H1 (cell line): ENCODE data around the gene LRIG2. TPM values are rescaled to one million over a fixed set of nuclear protein-coding genes. Genes with fewer than 3 reads are reported as not detected.
A peak's percentile ranks its signal among the peaks of the same experiment; 100 is the strongest.
"Not testable (repeated sequence)": the region's sequence is repeated elsewhere in the genome, so short reads cannot be mapped to it uniquely, and the experiment has no call there.

ENCODE experiments used
- CTCF ChIA-PET: fragments of 300-600 bp; sonication (Branson Sonifier 250); formaldehyde crosslinking; loops from one replicate; lab custom pipeline; 2021; ENCODE audit not compliant: partially characterized antibody; lab: Charles Lee
- POLR2A ChIA-PET: fragments of 300-600 bp; sonication (Branson Sonifier 250); formaldehyde crosslinking; loops from one replicate; lab custom pipeline; 2021; ENCODE audit warnings: inconsistent platforms; ENCODE audit not compliant: partially characterized antibody; lab: Charles Lee
- DNase-seq, 2 experiments: peaks; one replicate each; pipeline versions ENCODE4 v3.0.0 to v3.0.0-alpha.2; 2010 to 2022; ENCODE audit warnings: low spot score in 2 of 2, low read depth in 1 of 2, mixed read lengths in 1 of 2
- FAIRE-seq: peaks from 2 replicates; lab custom pipeline; 2011; peaks lifted over from hg19 to GRCh38; lab: Jason Lieb, UNC
- H2AFZ ChIP-seq: 2 replicates; pipeline ENCODE4 v1.8.1; 2012; ENCODE audit warnings: low read length, inconsistent platforms
- H2AK5ac ChIP-seq: 2 replicates; pipeline ENCODE4 v1.6.1; 2013; ENCODE audit warnings: low read depth, low read length
- H2BK120ac ChIP-seq: replicated peaks from 2 replicates; pipeline ENCODE3; 2013; ENCODE audit warnings: low read depth, low read length, inconsistent platforms
- H2BK12ac ChIP-seq: 2 replicates; pipeline ENCODE4 v1.6.1; 2013; ENCODE audit warnings: low read depth, low read length
- H2BK15ac ChIP-seq: 2 replicates; pipeline ENCODE4 v1.6.1; 2013; ENCODE audit warnings: low read length
- H2BK20ac ChIP-seq: 2 replicates; pipeline ENCODE4 v1.6.1; 2013; ENCODE audit warnings: low read length
- H2BK5ac ChIP-seq: 2 replicates; pipeline ENCODE4 v1.6.1; 2013; ENCODE audit warnings: low read depth, low read length
- H3K14ac ChIP-seq: 2 replicates; pipeline ENCODE4 v1.6.1; 2013; ENCODE audit warnings: inconsistent platforms; ENCODE audit not compliant: insufficient read length
- H3K18ac ChIP-seq: 2 replicates; pipeline ENCODE4 v1.6.1; 2013; ENCODE audit warnings: low read length; ENCODE audit errors: extremely low read depth
- H3K23ac ChIP-seq: 2 replicates; pipeline ENCODE4 v1.6.1; 2013; ENCODE audit warnings: inconsistent platforms; ENCODE audit not compliant: insufficient read length
- H3K23me2 ChIP-seq: 2 replicates; pipeline ENCODE4 v1.6.1; 2013; ENCODE audit warnings: low read depth, low read length
- H3K27ac ChIP-seq: 2 replicates; pipeline ENCODE4 v1.6.1; 2011; ENCODE audit warnings: low read depth, low read length, inconsistent platforms
- H3K27me3 ChIP-seq, 4 experiments: replicated peaks in 1 of 4; 1 replicate in 1 of 4; 2 replicates in 3 of 4; pipeline versions ENCODE4 v1.6.1 to v1.8.1; 2011 to 2013; ENCODE audit warnings: low read length in 3 of 4, mild to moderate bottlenecking in 3 of 4, inconsistent platforms in 2 of 4, mixed read lengths in 2 of 4, moderate library complexity in 1 of 4; ENCODE audit not compliant: control insufficient read depth in 3 of 4, insufficient read depth in 3 of 4; ENCODE audit errors: extremely low read depth in 1 of 4
- H3K36me3 ChIP-seq, 4 experiments: 2 replicates each; pipeline versions ENCODE4 v1.6.1 to v1.8.1; 2011 to 2013; ENCODE audit warnings: mild to moderate bottlenecking in 4 of 4, low read length in 3 of 4, moderate library complexity in 2 of 4, control low read depth in 1 of 4, inconsistent platforms in 1 of 4; ENCODE audit not compliant: insufficient read depth in 4 of 4, control insufficient read depth in 2 of 4
- H3K4ac ChIP-seq: replicated peaks from 2 replicates; pipeline ENCODE3; 2013; ENCODE audit warnings: low read length, low read depth, mixed read lengths, inconsistent platforms; ENCODE audit not compliant: insufficient read length
- H3K4me1 ChIP-seq, 4 experiments: replicated peaks in 1 of 4; 1 replicate in 1 of 4; 2 replicates in 3 of 4; pipeline versions ENCODE4 v1.6.1 to v1.8.1; 2011 to 2013; ENCODE audit warnings: low read length in 3 of 4, inconsistent platforms in 2 of 4, mixed read lengths in 1 of 4; ENCODE audit not compliant: insufficient read depth in 4 of 4, control insufficient read depth in 3 of 4
- H3K4me2 ChIP-seq, 2 experiments: 2 replicates each; pipeline versions ENCODE4 v1.6.1 to v1.8.1; 2011 to 2013; ENCODE audit warnings: low read depth in 2 of 2, low read length in 2 of 2, control low read depth in 1 of 2, inconsistent platforms in 1 of 2, mild to moderate bottlenecking in 1 of 2; ENCODE audit not compliant: insufficient read depth in 1 of 2
- H3K4me3 ChIP-seq, 4 experiments: fragments of 200-600, 300-600 bp in 1 of 4; sonication (generic), shearing (Covaris generic), sonication (Bioruptor Twin) in 1 of 4; 2 replicates each; pipeline versions ENCODE4 v1.5.1 to v1.8.1; 2011 to 2016; ENCODE audit warnings: low read length in 4 of 4, low read depth in 3 of 4, control low read depth in 2 of 4, inconsistent platforms in 2 of 4, mild to moderate bottlenecking in 2 of 4, mixed read lengths in 1 of 4, moderate library complexity in 1 of 4; ENCODE audit not compliant: insufficient read depth in 2 of 4; ENCODE audit errors: extremely low read depth in 1 of 4
- H3K56ac ChIP-seq: replicated peaks from 2 replicates; pipeline ENCODE3; 2013; ENCODE audit warnings: low read depth, mild to moderate bottlenecking, mixed read lengths, low read length, inconsistent platforms; ENCODE audit not compliant: insufficient read length
- H3K79me1 ChIP-seq: 2 replicates; pipeline ENCODE4 v1.6.1; 2013; ENCODE audit warnings: low read depth, low read length, control low read depth
- H3K79me2 ChIP-seq, 2 experiments: 2 replicates each; pipeline versions ENCODE4 v1.6.1 to v1.8.1; 2012 to 2013; ENCODE audit warnings: low read length in 2 of 2, mild to moderate bottlenecking in 2 of 2, inconsistent platforms in 1 of 2; ENCODE audit not compliant: insufficient read depth in 2 of 2, control insufficient read depth in 1 of 2
- H3K9ac ChIP-seq, 4 experiments: replicated peaks in 1 of 4; 1 replicate in 1 of 4; 2 replicates in 3 of 4; pipeline versions ENCODE4 v1.6.1 to v1.8.1; 2011 to 2013; ENCODE audit warnings: low read depth in 3 of 4, low read length in 3 of 4, control low read depth in 2 of 4, mild to moderate bottlenecking in 2 of 4, moderate library complexity in 2 of 4, inconsistent platforms in 1 of 4; ENCODE audit errors: extremely low read depth in 1 of 4
- H3K9me3 ChIP-seq, 2 experiments: 2 replicates each; pipeline versions ENCODE4 v1.6.1 to v1.8.1; 2012 to 2013; ENCODE audit warnings: mild to moderate bottlenecking in 2 of 2, moderate library complexity in 2 of 2, control low read depth in 1 of 2, inconsistent platforms in 1 of 2, low read depth in 1 of 2, low read length in 1 of 2, mixed read lengths in 1 of 2; ENCODE audit not compliant: insufficient read depth in 2 of 2
- H4K20me1 ChIP-seq, 2 experiments: replicated peaks in 1 of 2; 2 replicates each; pipeline versions ENCODE3 to v1.8.1; 2011 to 2013; ENCODE audit warnings: inconsistent platforms in 2 of 2, low read length in 2 of 2, mild to moderate bottlenecking in 1 of 2; ENCODE audit not compliant: insufficient read depth in 2 of 2, control insufficient read depth in 1 of 2
- H4K5ac ChIP-seq: 2 replicates; pipeline ENCODE4 v1.6.1; 2013; ENCODE audit warnings: low read length, low read depth, mixed read lengths, inconsistent platforms; ENCODE audit not compliant: insufficient read length
- H4K8ac ChIP-seq: 2 replicates; pipeline ENCODE4 v1.8.0; 2013; ENCODE audit warnings: mild to moderate bottlenecking, moderate library complexity, low read length, inconsistent platforms; ENCODE audit not compliant: insufficient read depth; ENCODE audit errors: extremely low read depth
- H4K91ac ChIP-seq: replicated peaks from 2 replicates; pipeline ENCODE3; 2013; ENCODE audit warnings: low read length, mixed read lengths, inconsistent platforms; ENCODE audit not compliant: insufficient read length
- CHD1 ChIP-seq: IDR thresholded peaks from 2 replicates; pipeline ENCODE4 v1.6.1; 2012; ENCODE audit warnings: low read depth, low read length, improper control_type of control experiment
- WGBS, 2 experiments: shearing (Covaris generic) in 1 of 2; methylation state at CpG; one replicate each; pipeline versions ENCODE4 v1.1.6 to v1.1.7; 2013 to 2015; ENCODE audit warnings: low lambda C conversion rate in 2 of 2, mixed read lengths in 2 of 2, inconsistent platforms in 1 of 2, low coverage in 1 of 2, missing lambda C conversion rate in 1 of 2; ENCODE audit not compliant: insufficient replicate concordance in 2 of 2, insufficient coverage in 1 of 2, insufficient read length in 1 of 2; ENCODE audit errors: extremely low coverage in 1 of 2, missing lambda C conversion rate in 1 of 2; 5-methylcytosine and 5-hydroxymethylcytosine counted together
- polyA plus RNA-seq, 7 experiments: library from polyadenylated mRNA; depleted of rRNA in 3 of 7; stranded (reverse) in 5 of 7; unstranded in 2 of 7; fragments of >200 nt in 5 of 7; fragments of 200-250 nt in 2 of 7; gene quantifications; 1 replicate in 5 of 7; 2 replicates in 1 of 7; 4 replicates in 1 of 7; pipeline versions ENCODE4 v1.2.1 to v1.2.3, GENCODE V29; 2011 to 2013; ENCODE audit warnings: missing spikeins in 2 of 7, mixed read lengths in 2 of 7
- total RNA-seq: library from RNA; stranded (reverse); fragmentation: NEBNext Ultra II Directional; extraction: Animal tissue kit (Norgen Biotek cat#: 25700); gene quantifications from 2 replicates; pipeline ENCODE4 v1.2.1, GENCODE V29; 2021
- TF ChIP-seq, protein P1 (sequence below), 3 experiments: IDR thresholded peaks; 1 replicate in 2 of 3; 2 replicates in 1 of 3; pipeline versions ENCODE4 v1.5.1 to v1.6.1; 2011; ENCODE audit warnings: low read length in 3 of 3, mild to moderate bottlenecking in 3 of 3, inconsistent platforms in 2 of 3, low read depth in 1 of 3, moderate library complexity in 1 of 3; ENCODE audit not compliant: insufficient read depth in 1 of 3; ENCODE audit errors: control extremely low read depth in 1 of 3

The LRIG2 gene
- total and polyA plus RNA-seq, 2 of the 8 experiments (the other 6 are each of a cell fraction or from before 2014, with no cell fraction given): 16.2 to 20.9 TPM

DNA sequence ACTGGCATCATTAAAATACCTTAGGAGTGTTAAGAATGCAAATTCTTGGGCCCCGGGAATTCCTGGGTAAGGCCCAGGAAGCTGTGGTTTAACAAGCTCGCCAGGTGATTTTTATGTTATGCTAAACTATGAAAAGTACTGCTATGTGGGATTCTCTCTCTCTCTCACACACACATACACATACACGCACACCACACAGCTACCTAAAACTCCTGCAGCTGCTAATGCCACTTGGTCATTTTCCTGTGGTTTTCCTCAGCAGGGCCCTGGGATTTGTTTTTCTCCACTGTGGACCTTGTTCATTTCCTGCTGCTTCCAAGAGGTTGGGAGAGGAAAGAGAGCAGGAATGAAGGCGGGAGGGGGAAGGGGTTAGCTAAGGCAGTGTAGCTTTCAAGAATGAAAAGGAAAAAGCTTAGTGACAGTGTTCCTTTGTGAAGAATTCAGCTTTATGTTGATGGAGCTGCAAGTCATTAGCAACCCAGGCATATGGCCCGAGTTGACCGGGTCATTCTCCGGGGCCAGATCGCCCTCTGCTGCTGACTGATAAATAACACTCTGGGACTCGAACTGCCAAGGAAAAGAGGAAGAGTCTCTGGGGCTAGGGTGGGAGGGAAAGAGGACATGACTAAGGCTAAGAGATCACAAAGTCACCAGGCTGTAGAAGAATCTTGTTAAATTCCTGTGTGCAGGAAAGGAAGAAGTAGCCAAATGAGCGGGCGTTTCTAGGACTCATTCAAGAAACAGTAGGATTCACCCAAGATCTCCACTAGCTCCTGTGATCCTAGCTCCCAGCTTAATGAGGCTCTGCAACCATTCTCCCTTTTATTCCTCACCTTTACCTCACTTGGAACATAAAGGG, 30.5 kb upstream of the LRIG2 start (continued):
- TF ChIP-seq, protein P1, sequence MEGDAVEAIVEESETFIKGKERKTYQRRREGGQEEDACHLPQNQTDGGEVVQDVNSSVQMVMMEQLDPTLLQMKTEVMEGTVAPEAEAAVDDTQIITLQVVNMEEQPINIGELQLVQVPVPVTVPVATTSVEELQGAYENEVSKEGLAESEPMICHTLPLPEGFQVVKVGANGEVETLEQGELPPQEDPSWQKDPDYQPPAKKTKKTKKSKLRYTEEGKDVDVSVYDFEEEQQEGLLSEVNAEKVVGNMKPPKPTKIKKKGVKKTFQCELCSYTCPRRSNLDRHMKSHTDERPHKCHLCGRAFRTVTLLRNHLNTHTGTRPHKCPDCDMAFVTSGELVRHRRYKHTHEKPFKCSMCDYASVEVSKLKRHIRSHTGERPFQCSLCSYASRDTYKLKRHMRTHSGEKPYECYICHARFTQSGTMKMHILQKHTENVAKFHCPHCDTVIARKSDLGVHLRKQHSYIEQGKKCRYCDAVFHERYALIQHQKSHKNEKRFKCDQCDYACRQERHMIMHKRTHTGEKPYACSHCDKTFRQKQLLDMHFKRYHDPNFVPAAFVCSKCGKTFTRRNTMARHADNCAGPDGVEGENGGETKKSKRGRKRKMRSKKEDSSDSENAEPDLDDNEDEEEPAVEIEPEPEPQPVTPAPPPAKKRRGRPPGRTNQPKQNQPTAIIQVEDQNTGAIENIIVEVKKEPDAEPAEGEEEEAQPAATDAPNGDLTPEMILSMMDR (IDR thresholded peaks at IDR 0.05; ENCODE audit: control extremely low read depth in 1 of 3, insufficient read depth in 1 of 3, low read depth in 1 of 3, low read length in 3 of 3): peak; percentile 65 to 76 (median 68)
- no peak for TF ChIP-seq CHD1

DNA sequence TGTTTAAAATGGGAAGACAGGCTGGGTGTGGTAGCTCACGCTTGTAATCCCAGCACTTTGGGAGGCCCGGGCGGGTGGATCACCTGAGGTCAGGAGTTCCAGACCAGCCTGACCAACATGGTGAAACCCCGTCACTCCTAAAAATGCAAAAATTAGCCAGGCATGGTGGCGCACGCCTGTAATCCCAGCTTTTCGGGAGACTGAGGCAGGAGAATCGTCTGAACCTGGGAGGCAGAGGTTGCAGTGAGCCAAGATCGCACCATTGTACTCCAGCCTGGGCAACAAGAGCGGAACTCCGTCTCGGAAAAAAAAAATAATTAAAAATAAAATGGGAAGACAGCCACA, 29.9 kb upstream of the LRIG2 start:
- H3K79me1 ChIP-seq, H4K8ac ChIP-seq, H4K20me1 ChIP-seq, DNase-seq, H3K23ac ChIP-seq, H3K9me3 ChIP-seq, H3K79me2 ChIP-seq, FAIRE-seq, H3K36me3 ChIP-seq, H2AFZ ChIP-seq, H3K4ac ChIP-seq, H3K23me2 ChIP-seq, H2BK15ac ChIP-seq, H3K27me3 ChIP-seq, H3K14ac ChIP-seq: not testable (repeated sequence)
- H2BK5ac ChIP-seq: peak overlapping the region; percentile 99
- ChIA-PET POLR2A (interaction anchor here (0.7 to 4.4 kb wide), 22 partner anchors 11 to 225 kb away, joined by 3 to 106 read pairs (median 11); partner anchors contain the start of genes LRIG2 and SLC16A1), CTCF (interaction anchor here (0.6 to 5.4 kb wide), 40 partner anchors 9 to 335 kb away, joined by 3 to 50 read pairs (median 4); partner anchors contain the start of genes LRIG2, PPM1J and SLC16A1)
- peak overlapping the region in 1 of 4 experiments; percentile 38; a peak in 2 of 7 replicates for H3K9ac ChIP-seq
- peak overlapping the region; percentile 92 for H3K27ac ChIP-seq
- H3K4me3 ChIP-seq: peak overlapping the region in 1 of 4 experiments; percentile 13; a peak in 1 of 8 replicates
- peak overlapping the region; percentile 47 to 63 for H3K4me2 ChIP-seq
- peaks cover 15 to 35% (median 28%) of the 10 kb centered on the region in 4 experiments for H3K4me1 ChIP-seq
- peak overlapping the region; percentile 16 for H3K56ac ChIP-seq
- H2BK12ac ChIP-seq: peak overlapping the region; percentile 91; the same call in 1 of the 2 replicates
- 55% methylated on average over 11 of the region's 12 CpGs; no CpG with 5 or more reads in 1 of the 2 experiments for WGBS, 2 experiments
- peak overlapping the region; percentile 89; the same call in 1 of the 2 replicates for H2AK5ac ChIP-seq
- peak overlapping the region; percentile 99 for H3K18ac ChIP-seq
- H2BK120ac ChIP-seq: peak overlapping the region; percentile 69
- peak overlapping the region; percentile 92 for H4K5ac ChIP-seq
- peak overlapping the region; percentile 26 for H4K91ac ChIP-seq
- H2BK20ac ChIP-seq: peak overlapping the region; percentile 5; the same call in 1 of the 2 replicates
